ENCODE measurements around the gene TPCN2.

Gene TPCN2

DNA sequence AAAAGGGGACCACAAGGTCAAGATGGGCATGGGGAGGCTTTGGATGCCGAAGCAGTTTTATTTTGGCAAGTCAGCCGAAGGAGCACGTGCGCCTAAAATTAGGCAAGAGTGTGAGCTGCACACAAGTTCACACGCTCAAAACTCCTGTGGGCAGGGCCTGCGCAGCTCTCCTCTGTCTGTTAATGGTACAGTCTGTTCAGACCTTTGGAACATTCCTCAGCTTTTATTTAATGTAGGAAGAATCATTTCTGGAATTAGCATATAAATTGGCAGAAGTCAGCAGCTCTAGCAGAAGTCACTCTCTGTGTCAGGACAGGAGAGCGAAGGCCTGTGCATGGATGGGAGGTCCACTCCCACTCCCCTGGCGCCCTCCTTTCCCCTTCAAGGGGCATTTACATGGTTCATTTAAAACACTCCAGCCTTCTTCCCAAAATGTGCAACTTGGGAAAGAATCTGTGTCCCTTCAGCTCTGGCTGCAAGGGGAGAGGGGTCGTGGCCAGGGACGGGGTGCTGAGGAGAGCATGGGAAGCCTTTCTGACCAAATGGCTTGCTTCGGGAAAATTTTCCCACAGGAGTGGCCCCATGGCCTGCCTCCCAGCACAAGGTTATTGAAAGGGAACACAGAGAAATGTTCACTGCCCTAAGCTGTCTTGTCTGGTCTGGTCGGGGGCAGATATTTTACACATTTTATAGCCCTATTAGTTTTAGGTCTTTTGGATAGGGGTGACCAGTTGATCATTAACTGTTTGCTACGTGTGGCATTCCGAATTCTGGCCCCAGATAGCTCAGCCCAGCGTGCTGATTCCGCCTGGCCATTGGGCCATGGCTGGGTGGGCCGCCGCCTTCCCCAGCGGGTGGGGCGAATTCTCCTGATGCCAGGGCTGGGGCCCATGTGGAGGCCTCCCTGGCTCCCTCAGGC, 63.2 kb downstream of the TPCN2 start:
- no peak for DNase-seq (ENCODE audit: low read depth in 3 of 3)

DNA sequence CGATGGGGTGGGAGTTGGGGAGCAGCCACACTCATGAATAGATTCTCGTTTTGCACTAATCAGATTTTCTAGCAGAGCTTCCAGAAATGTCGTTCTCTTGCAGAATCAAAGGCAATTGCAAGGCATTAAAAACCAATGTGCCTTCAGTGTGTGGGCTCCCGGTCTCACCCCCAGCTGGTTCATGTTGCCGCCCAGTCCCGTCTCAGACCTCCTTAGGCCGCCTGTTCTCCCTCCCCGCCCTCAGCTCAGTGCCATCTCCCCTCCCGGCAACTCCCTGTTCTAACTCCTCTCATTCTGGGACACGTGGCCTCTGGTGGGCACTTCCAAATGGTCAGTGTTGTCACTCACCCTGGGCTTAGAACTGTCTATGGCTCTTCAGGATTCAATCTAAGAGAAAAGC, 64.5 kb downstream of the TPCN2 start:
- DNase-seq (ENCODE audit: low read depth in 3 of 3): no peak

DNA sequence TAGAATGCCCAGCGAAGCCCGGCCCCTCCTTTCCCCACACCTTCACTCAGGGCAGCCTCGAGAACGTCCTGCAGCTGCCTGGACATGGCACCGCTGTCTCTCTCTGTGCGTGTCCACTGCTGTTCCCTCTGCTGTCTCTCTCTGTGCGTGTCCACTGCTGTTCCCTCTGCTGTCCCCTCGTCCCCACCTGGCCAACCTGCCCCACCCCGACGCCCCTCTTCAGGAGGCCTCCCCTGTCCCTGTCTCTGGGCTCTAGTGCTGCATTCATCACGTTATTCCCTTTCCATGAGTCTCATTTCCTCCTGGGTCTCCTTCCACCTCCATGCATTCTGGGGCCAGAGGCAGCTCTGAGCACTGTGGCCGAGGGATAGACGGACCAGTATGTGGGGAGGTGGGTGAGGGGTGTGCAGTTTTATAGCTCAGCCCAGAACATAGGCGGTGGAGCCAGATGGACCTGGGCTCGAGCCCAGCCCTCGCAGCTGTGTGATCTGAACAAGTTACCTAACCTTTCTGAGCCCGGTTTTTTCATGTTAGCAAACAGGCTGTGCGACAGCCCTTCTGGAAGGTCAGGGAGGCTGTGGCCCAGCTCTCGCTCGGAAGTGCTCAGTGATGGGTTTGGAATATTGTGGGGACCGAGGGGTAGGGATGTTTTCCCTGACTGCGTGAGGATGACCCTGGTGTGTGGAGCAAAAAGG, 65.1 kb downstream of the TPCN2 start:
- no peak for DNase-seq (ENCODE audit: low read depth in 3 of 3)

DNA sequence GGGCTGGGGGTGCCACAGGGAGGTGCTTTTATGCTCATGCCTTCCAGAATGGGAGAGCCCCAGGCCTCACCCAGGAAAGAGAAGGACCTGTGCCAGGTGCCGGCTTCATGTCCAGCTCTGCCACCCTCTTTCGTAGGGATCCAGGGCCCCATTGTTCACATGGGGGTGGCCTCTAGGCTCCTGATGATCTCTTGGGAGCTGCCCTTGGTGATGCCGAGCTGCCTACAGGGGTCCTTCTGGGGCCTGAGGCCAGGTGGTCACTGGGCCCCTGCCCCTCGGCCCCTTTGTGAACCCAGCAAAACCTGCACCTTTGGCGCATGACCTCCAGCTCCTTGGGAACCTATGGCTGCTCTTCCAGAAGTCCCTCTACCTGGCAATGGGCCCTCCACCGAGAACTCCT, 65.6 kb downstream of the TPCN2 start:
- no peak for DNase-seq (ENCODE audit: low read depth in 3 of 3)

- DNase-seq (ENCODE audit: low read depth in 3 of 3): no peak
These were observed 66.2 kb downstream of the TPCN2 start for GRCh38 chr11:69114811-69115523.

- DNase-seq (ENCODE audit: low read depth in 3 of 3): no peak
These were observed 67.1 kb downstream of the TPCN2 start for GRCh38 chr11:69115586-69116560.

DNA sequence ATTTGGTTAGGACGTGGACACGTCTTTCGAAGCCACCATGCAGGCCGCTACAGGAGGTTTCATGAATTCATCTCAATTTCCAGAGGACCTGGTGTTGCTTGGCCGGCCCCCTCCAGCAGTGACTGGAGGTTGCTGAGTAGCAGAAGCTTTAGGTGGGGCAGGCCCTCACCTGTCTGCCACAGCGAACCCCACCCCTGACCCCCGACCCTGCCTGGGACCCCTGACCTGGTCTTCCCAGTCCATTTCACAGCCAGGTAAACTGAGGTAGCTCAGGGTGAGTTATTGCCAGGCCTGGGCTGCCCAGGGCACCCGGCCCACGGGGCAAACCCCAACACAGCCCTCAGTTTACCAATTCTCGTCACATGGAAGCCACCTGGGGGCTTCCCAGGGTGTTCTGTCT, 67.9 kb downstream of the TPCN2 start:
- no peak for DNase-seq (ENCODE audit: low read depth in 3 of 3)

GRCh38 chr11:69119190-69119589, 70.5 kb downstream of the TPCN2 start:
- no peak for DNase-seq (ENCODE audit: low read depth in 3 of 3)

DNA sequence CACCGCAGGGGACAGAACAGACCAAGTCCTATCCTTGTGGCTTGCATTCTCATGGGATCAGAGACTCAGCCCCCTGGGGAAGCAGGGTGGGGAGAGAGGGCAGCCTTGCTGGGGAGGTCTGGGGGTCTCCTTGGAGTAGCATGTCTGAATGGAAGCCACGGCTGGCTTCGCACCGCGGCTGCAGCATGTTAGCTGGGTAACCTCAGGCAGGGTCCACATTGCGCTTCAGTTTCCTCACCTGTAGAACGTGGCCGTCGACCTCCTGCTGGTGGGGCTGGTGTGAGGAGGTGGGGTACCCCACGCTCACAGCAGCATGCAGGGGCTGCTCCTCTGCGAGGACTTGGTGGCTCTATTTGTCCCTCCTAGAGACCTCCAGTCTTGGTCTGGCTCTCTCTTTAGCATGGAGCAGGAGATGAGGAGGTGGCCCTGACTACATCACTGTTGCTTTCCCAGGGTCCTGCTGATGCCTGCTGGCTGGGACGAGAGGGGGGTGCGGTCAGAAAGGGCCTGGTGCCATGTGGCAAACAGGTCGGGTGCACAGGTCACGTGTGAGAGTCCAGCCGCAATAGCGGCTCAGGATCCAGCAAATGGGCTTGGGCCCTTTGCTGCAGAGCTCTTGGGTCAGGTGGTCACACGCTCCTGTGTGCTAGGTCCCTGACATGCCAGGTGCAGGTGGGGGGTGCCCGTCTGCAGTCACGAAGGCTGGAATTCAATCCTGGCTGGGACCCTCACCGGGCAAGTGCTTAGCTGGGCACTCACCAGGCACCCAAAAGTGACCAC, 71.6 kb downstream of the TPCN2 start:
- no peak for DNase-seq (ENCODE audit: low read depth in 3 of 3)

DNA sequence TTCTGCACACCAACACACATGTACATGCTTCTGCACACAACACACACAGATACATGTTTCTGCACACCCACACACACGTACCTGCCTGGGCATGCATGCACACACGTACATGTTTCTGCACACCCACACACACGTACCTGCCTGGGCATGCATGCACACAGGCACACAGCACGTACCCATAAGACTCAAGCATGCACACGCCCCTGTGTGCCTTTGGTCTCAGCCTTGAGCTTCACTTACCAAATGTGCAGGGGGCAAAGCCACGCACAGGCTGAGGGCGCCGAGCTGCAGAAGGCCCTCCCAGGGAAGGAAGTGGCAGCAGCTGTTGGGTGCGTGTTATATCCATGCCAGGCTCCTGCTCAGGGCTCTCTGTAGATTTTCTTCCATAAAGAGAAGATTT, 72.3 kb downstream of the TPCN2 start:
- no peak for DNase-seq (ENCODE audit: low read depth in 3 of 3)

- DNase-seq (ENCODE audit: low read depth in 3 of 3): no peak
These were observed 73.0 kb downstream of the TPCN2 start for GRCh38 chr11:69121621-69122325.

DNA sequence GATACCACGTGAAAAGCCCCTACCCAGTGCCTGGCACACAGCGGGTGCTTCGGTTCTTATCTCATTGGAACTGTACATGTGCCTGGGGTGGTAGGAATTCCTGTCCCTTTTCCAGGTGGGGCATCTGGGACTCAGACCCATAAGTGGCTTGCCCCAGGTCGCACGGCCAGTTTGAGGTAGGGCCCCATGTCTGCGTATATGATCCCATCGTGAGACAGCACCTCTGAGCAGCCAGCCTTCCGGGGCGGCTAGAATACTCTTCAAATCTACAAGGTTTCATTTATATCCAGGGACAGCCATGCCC, 73.5 kb downstream of the TPCN2 start:
- DNase-seq (ENCODE audit: low read depth in 3 of 3): no peak

DNA sequence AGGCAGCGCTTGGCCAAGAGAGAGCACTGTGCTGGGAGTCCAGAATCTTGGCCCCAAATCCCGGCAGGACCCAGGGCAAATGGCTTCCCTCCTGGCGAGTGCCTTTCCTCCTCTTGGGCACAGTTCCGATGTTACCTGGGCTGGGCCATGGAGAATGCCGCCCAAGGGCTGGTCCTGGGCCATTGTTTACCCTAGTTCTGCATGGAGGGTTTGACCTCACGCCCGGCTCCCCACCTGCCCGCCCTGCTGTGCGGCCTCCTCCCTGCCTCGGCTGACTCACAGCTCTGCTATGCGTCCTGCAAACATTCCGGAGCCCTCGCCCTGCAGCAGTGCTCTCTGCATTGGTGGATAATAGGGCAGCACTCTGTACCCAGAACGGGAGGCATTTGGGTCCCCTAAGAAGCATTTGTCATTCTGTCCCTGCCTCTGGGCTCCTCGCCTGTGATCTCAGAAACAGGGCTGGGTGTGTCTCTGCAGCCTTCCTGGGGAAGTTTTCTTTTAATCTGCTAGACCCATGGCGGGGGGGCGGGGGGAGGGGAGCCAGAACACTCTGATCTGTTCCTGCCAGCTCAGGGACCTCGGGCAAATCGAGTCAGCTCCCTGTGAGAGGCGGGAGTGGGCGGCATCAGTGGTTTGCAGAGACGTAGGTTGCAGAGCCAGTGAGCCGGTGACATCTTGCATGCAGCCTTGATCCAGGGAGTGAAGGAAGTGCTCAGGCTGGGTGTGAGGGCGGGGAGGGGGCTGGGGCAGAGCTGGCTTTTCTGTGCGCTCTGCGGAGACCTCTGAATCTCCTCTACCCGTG, 74.1 kb downstream of the TPCN2 start:
- peak; percentile 46 to 87 (median 63) for DNase-seq (ENCODE audit: low read depth in 3 of 3)

GRCh38 chr11:69123593-69124545, 75.1 kb downstream of the TPCN2 start:
- peak in 1 of 3 experiments; percentile 27 for DNase-seq (ENCODE audit: low read depth in 3 of 3)

GRCh38 chr11:69125861-69126260, 77.1 kb downstream of the TPCN2 start:
- DNase-seq (ENCODE audit: low read depth in 3 of 3): no peak

DNA sequence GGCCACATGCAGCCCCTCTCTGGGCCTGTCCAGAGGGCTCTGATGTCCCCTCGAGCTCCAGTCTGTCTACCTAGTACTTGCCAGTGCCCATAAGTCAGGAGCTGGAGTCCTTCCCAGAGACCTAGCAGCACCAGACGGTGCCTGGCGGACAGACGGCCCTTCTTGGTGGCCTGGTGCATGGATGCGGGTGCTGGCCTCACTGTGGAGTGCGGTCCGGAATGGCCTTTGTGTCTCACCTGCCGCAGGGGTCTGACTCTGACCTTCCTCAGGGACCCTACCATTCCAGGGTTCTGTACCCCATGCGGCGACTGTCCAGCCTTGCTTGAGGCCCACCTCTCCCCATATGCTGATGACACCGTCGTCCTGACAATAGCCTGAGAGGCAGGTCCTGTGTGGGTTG, 77.6 kb downstream of the TPCN2 start:
- DNase-seq (ENCODE audit: low read depth in 3 of 3): no peak

DNA sequence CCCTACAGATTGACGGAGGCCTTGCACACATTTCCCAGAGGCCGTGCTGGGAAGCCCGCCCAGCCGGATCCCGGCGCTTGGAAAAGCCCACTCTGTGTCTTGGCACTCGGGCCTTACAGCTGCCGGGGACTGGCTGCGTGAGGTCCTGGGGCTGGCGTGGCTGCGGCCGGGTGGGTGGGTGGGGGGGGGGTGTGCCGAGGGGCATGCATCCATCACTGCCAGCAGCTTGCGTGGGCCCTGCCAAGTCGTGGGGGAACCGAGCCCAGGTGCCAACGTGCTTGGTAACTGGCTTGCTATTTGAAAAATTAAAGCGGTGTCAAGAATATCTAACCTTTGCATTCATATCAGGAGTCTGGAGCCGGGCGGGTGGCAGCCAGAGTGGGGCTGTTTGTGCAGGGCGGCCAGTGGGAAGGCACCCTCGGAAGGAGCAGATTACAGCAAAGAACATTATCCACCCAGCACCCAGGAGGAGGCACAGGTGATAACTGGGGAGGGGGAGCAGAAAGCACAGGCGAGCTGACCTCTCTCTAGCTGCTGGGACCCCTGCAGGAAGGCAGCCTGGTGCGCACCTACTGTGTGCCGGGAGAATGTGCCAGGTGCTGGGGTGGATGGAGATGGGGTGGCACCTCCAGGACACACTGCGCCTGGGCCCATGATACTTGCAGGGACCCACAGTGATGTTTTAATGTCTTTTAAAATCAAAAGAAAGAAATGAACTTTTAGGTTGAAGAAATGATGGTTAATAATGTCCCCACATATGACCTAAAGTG, 78.5 kb downstream of the TPCN2 start:
- no peak for DNase-seq (ENCODE audit: low read depth in 3 of 3)

Data from stimulated activated CD4-positive, alpha-beta T cell treated with anti-CD3 and anti-CD28 coated beads, TNF-alpha, amount 100 ng/mL, for 24 hours (primary cell).